Measurements from ENCODE around the gene ATP5F1A.

DNA sequence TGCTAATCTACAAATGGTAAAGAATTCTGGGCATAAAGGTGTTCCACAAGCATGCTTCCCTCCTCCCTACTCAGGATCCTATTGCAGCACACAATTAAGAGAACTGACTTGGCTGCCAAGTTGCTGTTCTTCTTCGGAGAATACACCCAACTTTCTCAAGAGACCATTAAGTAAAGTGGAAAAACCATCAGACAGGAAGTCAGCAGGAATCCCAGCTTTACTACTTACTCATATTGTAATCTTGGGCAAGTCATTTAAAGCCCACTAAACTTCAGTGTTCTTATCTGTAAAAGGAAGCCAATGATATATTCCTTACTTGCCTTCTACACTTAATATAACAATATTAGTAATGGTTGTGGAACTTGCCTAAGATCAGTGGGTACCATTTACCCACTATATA is 63.9 kb downstream of the ATP5F1A start:
- TF ChIP-seq POLR2A (IDR thresholded peaks at IDR 0.05) (no peak), CTCF (IDR thresholded peaks at IDR 0.05) (no peak)

Data from adrenal gland (tissue), 5 donors.